ENCODE measurements around the gene OR8D1.

DNA sequence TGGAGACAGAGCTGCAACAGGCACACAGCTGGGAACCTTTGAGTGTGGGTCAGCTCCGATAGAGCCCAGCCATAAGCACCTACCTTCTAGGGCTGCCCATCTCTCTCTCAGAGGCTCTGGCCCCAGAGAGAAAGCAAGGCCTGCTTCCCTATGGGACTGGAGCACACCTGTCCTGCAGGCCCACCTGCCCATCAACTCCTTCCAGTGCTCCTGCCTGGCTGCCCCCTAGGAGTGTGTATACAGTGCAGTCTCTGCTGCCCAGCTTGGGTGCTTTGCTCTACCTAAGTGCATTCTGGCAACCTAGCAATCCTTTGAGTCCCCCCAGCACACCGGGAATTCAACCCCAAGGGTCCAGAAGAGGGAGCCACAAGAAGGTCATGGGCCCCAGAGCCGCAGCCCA is 36.5 kb downstream of the OR8D1 start:
- TF ChIP-seq, protein P1, sequence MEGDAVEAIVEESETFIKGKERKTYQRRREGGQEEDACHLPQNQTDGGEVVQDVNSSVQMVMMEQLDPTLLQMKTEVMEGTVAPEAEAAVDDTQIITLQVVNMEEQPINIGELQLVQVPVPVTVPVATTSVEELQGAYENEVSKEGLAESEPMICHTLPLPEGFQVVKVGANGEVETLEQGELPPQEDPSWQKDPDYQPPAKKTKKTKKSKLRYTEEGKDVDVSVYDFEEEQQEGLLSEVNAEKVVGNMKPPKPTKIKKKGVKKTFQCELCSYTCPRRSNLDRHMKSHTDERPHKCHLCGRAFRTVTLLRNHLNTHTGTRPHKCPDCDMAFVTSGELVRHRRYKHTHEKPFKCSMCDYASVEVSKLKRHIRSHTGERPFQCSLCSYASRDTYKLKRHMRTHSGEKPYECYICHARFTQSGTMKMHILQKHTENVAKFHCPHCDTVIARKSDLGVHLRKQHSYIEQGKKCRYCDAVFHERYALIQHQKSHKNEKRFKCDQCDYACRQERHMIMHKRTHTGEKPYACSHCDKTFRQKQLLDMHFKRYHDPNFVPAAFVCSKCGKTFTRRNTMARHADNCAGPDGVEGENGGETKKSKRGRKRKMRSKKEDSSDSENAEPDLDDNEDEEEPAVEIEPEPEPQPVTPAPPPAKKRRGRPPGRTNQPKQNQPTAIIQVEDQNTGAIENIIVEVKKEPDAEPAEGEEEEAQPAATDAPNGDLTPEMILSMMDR (conservative IDR thresholded peaks at IDR 0.05; ENCODE audit: low read depth, low read length): no peak
- no peak for TF ChIP-seq EZH2 (IDR thresholded peaks at IDR 0.05; ENCODE audit: borderline replicate concordance, low read depth, low read length, poor library complexity, severe bottlenecking)
